H9 (cell line): ENCODE measurements around the gene LIPC. TPM values are rescaled to one million over a fixed set of nuclear protein-coding genes. Genes with fewer than 3 reads are reported as not detected.

ENCODE experiments used
- DNase-seq: peaks from one replicate; pipeline ENCODE4 v3.0.0-alpha.2; 2017
- H2AFZ ChIP-seq: one replicate; pipeline ENCODE4 v1.6.1; 2013; ENCODE audit warnings: mild to moderate bottlenecking, low read length, control low read depth, moderate library complexity
- H2AK5ac ChIP-seq: 2 replicates; pipeline ENCODE4 v1.6.1; 2013; ENCODE audit warnings: low read length, control low read depth, mixed read lengths; ENCODE audit not compliant: insufficient read length
- H2BK120ac ChIP-seq: one replicate; pipeline ENCODE4 v1.6.1; 2013; ENCODE audit warnings: low read depth, mild to moderate bottlenecking, low read length, control low read depth, inconsistent platforms; ENCODE audit not compliant: poor library complexity, severe bottlenecking
- H2BK12ac ChIP-seq: 2 replicates; pipeline ENCODE4 v1.6.1; 2013; ENCODE audit warnings: low read length, control low read depth, mixed read lengths, low read depth; ENCODE audit not compliant: insufficient read length
- H2BK15ac ChIP-seq: 2 replicates; pipeline ENCODE4 v1.6.1; 2013; ENCODE audit warnings: low read depth, low read length, control low read depth
- H2BK20ac ChIP-seq: one replicate; pipeline ENCODE4 v1.6.1; 2013; ENCODE audit warnings: low read depth, mild to moderate bottlenecking, low read length, control low read depth, inconsistent platforms; ENCODE audit not compliant: poor library complexity, severe bottlenecking
- H2BK5ac ChIP-seq: 2 replicates; pipeline ENCODE4 v1.6.1; 2013; ENCODE audit warnings: low read length, control low read depth, mixed read lengths; ENCODE audit not compliant: insufficient read length
- H3K14ac ChIP-seq: 2 replicates; pipeline ENCODE4 v1.6.1; 2013; ENCODE audit warnings: low read length, control low read depth; ENCODE audit not compliant: insufficient read depth
- H3K18ac ChIP-seq: 2 replicates; pipeline ENCODE4 v1.6.1; 2013; ENCODE audit warnings: low read depth, mild to moderate bottlenecking, mixed read lengths, low read length, control low read depth; ENCODE audit not compliant: insufficient read length
- H3K23ac ChIP-seq: 2 replicates; pipeline ENCODE4 v1.6.1; 2013; ENCODE audit warnings: low read length, control low read depth, mixed read lengths, low read depth; ENCODE audit not compliant: insufficient read length
- H3K23me2 ChIP-seq: 2 replicates; pipeline ENCODE4 v1.6.1; 2013; ENCODE audit warnings: low read depth, mild to moderate bottlenecking, mixed read lengths, low read length, control low read depth; ENCODE audit not compliant: insufficient read length, poor library complexity, severe bottlenecking
- H3K27ac ChIP-seq: 2 replicates; pipeline ENCODE4 v1.5.1; 2013; ENCODE audit warnings: low read length, control low read depth, mixed read lengths, low read depth; ENCODE audit not compliant: insufficient read length
- H3K27me3 ChIP-seq: 2 replicates; pipeline ENCODE4 v1.6.1; 2013; ENCODE audit warnings: low read length, control low read depth, inconsistent platforms; ENCODE audit not compliant: insufficient read depth
- H3K4ac ChIP-seq: 2 replicates; pipeline ENCODE4 v1.6.1; 2013; ENCODE audit warnings: low read depth, mild to moderate bottlenecking, control low read depth, inconsistent platforms, low read length, moderate library complexity
- H3K4me1 ChIP-seq: 2 replicates; pipeline ENCODE4 v1.6.1; 2013; ENCODE audit warnings: low read length, control low read depth, inconsistent platforms; ENCODE audit not compliant: insufficient read depth
- H3K4me2 ChIP-seq: 2 replicates; pipeline ENCODE4 v1.6.1; 2013; ENCODE audit warnings: low read length, control low read depth, mixed read lengths; ENCODE audit not compliant: insufficient read length, insufficient read depth
- H3K56ac ChIP-seq: 2 replicates; pipeline ENCODE4 v1.6.1; 2013; ENCODE audit warnings: low read depth, mild to moderate bottlenecking, mixed read lengths, low read length, control low read depth; ENCODE audit not compliant: insufficient read length
- H3K79me1 ChIP-seq: 2 replicates; pipeline ENCODE4 v1.6.1; 2013; ENCODE audit warnings: low read depth, mild to moderate bottlenecking, moderate library complexity, low read length, control low read depth, inconsistent platforms; ENCODE audit not compliant: insufficient read depth, poor library complexity, severe bottlenecking
- H3K79me2 ChIP-seq: 2 replicates; pipeline ENCODE4 v1.6.1; 2013; ENCODE audit warnings: low read length, control low read depth, inconsistent platforms; ENCODE audit not compliant: insufficient read depth
- H3K9ac ChIP-seq: 2 replicates; pipeline ENCODE4 v1.6.1; 2013; ENCODE audit warnings: low read length, control low read depth, mixed read lengths; ENCODE audit not compliant: insufficient read length; ENCODE audit errors: extremely low read depth
- H3K9me3 ChIP-seq: one replicate; pipeline ENCODE4 v1.6.1; 2013; ENCODE audit warnings: low read depth, low read length, inconsistent platforms; ENCODE audit not compliant: control insufficient read depth
- H3T11ph ChIP-seq: one replicate; pipeline ENCODE4 v1.6.1; 2013; ENCODE audit warnings: mild to moderate bottlenecking, low read length, control low read depth, inconsistent platforms
- H4K20me1 ChIP-seq: one replicate; pipeline ENCODE4 v1.6.1; 2013; ENCODE audit not compliant: control insufficient read depth, insufficient read length, insufficient read depth
- H4K5ac ChIP-seq: 2 replicates; pipeline ENCODE4 v1.6.1; 2013; ENCODE audit warnings: low read depth, mild to moderate bottlenecking, mixed read lengths, low read length, control low read depth; ENCODE audit not compliant: insufficient read length
- H4K8ac ChIP-seq: replicated peaks from 2 replicates; pipeline ENCODE4 v1.6.1; 2013; ENCODE audit warnings: low read length, control low read depth, mixed read lengths, low read depth; ENCODE audit not compliant: insufficient read length
- H4K91ac ChIP-seq: 2 replicates; pipeline ENCODE4 v1.6.1; 2013; ENCODE audit warnings: low read depth, mild to moderate bottlenecking, moderate library complexity, mixed read lengths, low read length, control low read depth; ENCODE audit not compliant: insufficient read length
- H3K27ac Mint-ChIP-seq, 3 experiments: 2 replicates in 2 of 3; 3 replicates in 1 of 3; pipeline ENCODE4 v1.8.0; 2020 to 2021; ENCODE audit warnings: mixed read lengths in 3 of 3, mild to moderate bottlenecking in 1 of 3, moderate library complexity in 1 of 3
- H3K27me3 Mint-ChIP-seq: 2 replicates; pipeline ENCODE4 v1.8.0; 2021; ENCODE audit warnings: low read depth, mild to moderate bottlenecking, moderate library complexity, mixed read lengths
- H3K36me3 Mint-ChIP-seq, 3 experiments: 2 replicates in 2 of 3; 3 replicates in 1 of 3; pipeline ENCODE4 v1.8.0; 2020 to 2021; ENCODE audit warnings: low read depth in 3 of 3, mixed read lengths in 3 of 3; ENCODE audit not compliant: insufficient read depth in 1 of 3
- H3K4me1 Mint-ChIP-seq, 2 experiments: 2 replicates each; pipeline ENCODE4 v1.8.0; 2020; ENCODE audit warnings: mixed read lengths in 2 of 2
- H3K4me3 Mint-ChIP-seq, 2 experiments: 2 replicates in 1 of 2; 3 replicates in 1 of 2; pipeline ENCODE4 v1.8.0; 2020 to 2021; ENCODE audit warnings: mild to moderate bottlenecking in 2 of 2, mixed read lengths in 2 of 2, moderate library complexity in 1 of 2
- H3K9me3 Mint-ChIP-seq, 2 experiments: 2 replicates in 1 of 2; 3 replicates in 1 of 2; pipeline ENCODE4 v1.8.0; 2020; ENCODE audit warnings: mild to moderate bottlenecking in 2 of 2, mixed read lengths in 2 of 2, moderate library complexity in 1 of 2
- CTCF ChIP-seq: fragments of 200-600 bp; sonication (generic); conservative IDR thresholded peaks from 3 replicates; pipeline ENCODE4 v1.8.0; 2021; ENCODE audit warnings: antibody characterized with exemption, mild to moderate bottlenecking
- WGBS: extraction: QIAGEN DNeasy Blood & Tissue Kit; methylation state at CpG from one replicate; pipeline ENCODE4 v1.1.7; 2013; ENCODE audit warnings: missing lambda C conversion rate, low lambda C conversion rate, mixed read lengths; ENCODE audit not compliant: insufficient read length; ENCODE audit errors: extremely low coverage; 5-methylcytosine and 5-hydroxymethylcytosine counted together
- total RNA-seq: library from RNA; stranded (reverse); gene quantifications from 2 replicates; pipeline ENCODE4 v1.2.1, GENCODE V29; 2021

LIPC gene
- total RNA-seq, 1 experiment from 2014 or later, result not detected

- H3K18ac ChIP-seq, result no peak overlapping the region
- peak overlapping the region in 2 of 3 experiments; percentile 31 to 88; a peak in 4 of 7 replicates for H3K27ac Mint-ChIP-seq
These were observed 47.9 kb upstream of the LIPC start for GRCh38 chr15:58383876-58384275.

More at GRCh38 chr15:58383876-58384275, 47.9 kb upstream of the LIPC start:
- no peak overlapping the region for H3K56ac ChIP-seq
- no peak overlapping the region for H2BK5ac ChIP-seq
- H3K4me2 ChIP-seq, result no peak overlapping the region
- H3K4me1 ChIP-seq, result no peaks in the 10 kb centered on the region
- no peaks in the 10 kb centered on the region for H3K23me2 ChIP-seq
- no peaks in the 10 kb centered on the region for H4K20me1 ChIP-seq
- H3K79me2 ChIP-seq, result no peaks in the 10 kb centered on the region
- H2BK20ac ChIP-seq, result no peak overlapping the region
- no peak overlapping the region for H4K8ac ChIP-seq
- H3K4me1 Mint-ChIP-seq, result peaks cover 12 to 14% of the 10 kb centered on the region in 2 experiments
- DNase-seq, result peak; percentile 63
- no peak overlapping the region for H3K9ac ChIP-seq
- H2AK5ac ChIP-seq, result no peak overlapping the region
- H2BK15ac ChIP-seq, result no peak overlapping the region
- H3K9me3 ChIP-seq, result no peaks in the 10 kb centered on the region
- H3K14ac ChIP-seq, result no peak overlapping the region
- H3K36me3 Mint-ChIP-seq, result no peaks in the 10 kb centered on the region
- H3K23ac ChIP-seq, result no peak overlapping the region
- H3K27me3 Mint-ChIP-seq, result no peaks in the 10 kb centered on the region; the same call in 1 of the 2 replicates
- H3K79me1 ChIP-seq, result no peaks in the 10 kb centered on the region
- H2BK12ac ChIP-seq, result no peak overlapping the region
- H4K91ac ChIP-seq, result no peak overlapping the region
- no peak overlapping the region for H4K5ac ChIP-seq
- H2BK120ac ChIP-seq, result no peak overlapping the region
- peak overlapping the region; percentile 3 for H2AFZ ChIP-seq
- no peaks in the 10 kb centered on the region for H3K27me3 ChIP-seq
- no peak overlapping the region for H3T11ph ChIP-seq
- TF ChIP-seq CTCF, result peak; percentile 60
- WGBS, result no CpG with 5 or more reads among the region's 5 CpGs
- no peak overlapping the region for H3K27ac ChIP-seq
- H3K4ac ChIP-seq, result no peak overlapping the region
- no peak overlapping the region for H3K4me3 Mint-ChIP-seq
- peaks cover 0 to 4% of the 10 kb centered on the region in 2 experiments; a peak in 2 of 5 replicates for H3K9me3 Mint-ChIP-seq
